Testis (tissue), 3 donors: ENCODE measurements around the gene GINS3. TPM values are rescaled to one million over a fixed set of nuclear protein-coding genes. Genes with fewer than 3 reads are reported as not detected.

ENCODE experiments used
- DNase-seq: peaks from one replicate; pipeline ENCODE4 v3.0.0-alpha.2; 2019
- H3K27ac ChIP-seq, 2 donors: fragments of 200-600 bp; sonication (generic); one replicate each; pipeline ENCODE4 v1.5.1; 2019
- H3K27me3 ChIP-seq: fragments of 200-600 bp; sonication (generic); one replicate; pipeline ENCODE4 v1.5.1; 2019
- H3K36me3 ChIP-seq: fragments of 200-600 bp; sonication (generic); one replicate; pipeline ENCODE4 v1.5.1; 2017; ENCODE audit warnings: low read depth; ENCODE audit errors: missing control alignments
- H3K4me1 ChIP-seq: fragments of 200-600 bp; sonication (generic); one replicate; pipeline ENCODE4 v1.5.1; 2019
- H3K4me3 ChIP-seq, 2 donors: fragments of 200-600 bp; sonication (generic); one replicate each; pipeline ENCODE4 v1.5.1; 2017 to 2019
- H3K9me3 ChIP-seq: fragments of 200-600 bp; sonication (generic); one replicate; pipeline ENCODE4 v1.5.1; 2017
- POLR2A ChIP-seq: fragments of 450-650 bp; IDR thresholded peaks from one replicate; pipeline ENCODE4 v1.6.1; 2017; ENCODE audit warnings: antibody characterized with exemption, mild to moderate bottlenecking, moderate library complexity
- WGBS, 2 donors: methylation state at CpG; one replicate each; pipeline ENCODE4 v1.1.5; 2018; 5-methylcytosine and 5-hydroxymethylcytosine counted together
- intact Hi-C: fragments of 100-400 bp; cut with DNase I; formaldehyde crosslinking; loops from one replicate; pipeline ENCODE4 v1.15.1; 2023; ENCODE audit warnings: low total_unique reads
- polyA plus RNA-seq: library from polyadenylated mRNA; stranded (reverse); fragments of 350-450 nt; fragmentation: Illumina TruSeq; extraction: RNeasy Lipid Tissue Mini Kit (QIAGEN cat#74804); gene quantifications from one replicate; pipeline ENCODE4 v1.2.3, GENCODE V29; 2014; ENCODE audit warnings: low read depth, low replicate concordance; ENCODE audit not compliant: insufficient read depth
- total RNA-seq, 2 donors: library from RNA; depleted of rRNA; stranded (reverse); fragments of >200 nt; gene quantifications; one replicate each; pipeline ENCODE4 v1.2.3, GENCODE V29; 2016
- TF ChIP-seq, protein P1 (sequence below), 3 experiments: fragments of 450-650 bp in 2 of 3; fragments of 200-600 bp in 1 of 3; sonication (generic) in 1 of 3; IDR thresholded peaks; one replicate each; pipeline ENCODE4 v1.5.1; 2016 to 2019; ENCODE audit warnings: antibody characterized with exemption in 3 of 3, mild to moderate bottlenecking in 2 of 3, moderate library complexity in 1 of 3

The GINS3 gene
- total and polyA plus RNA-seq, 3 donors from 2014 or later: 16.1 to 19.0 (median 16.7) TPM

GRCh38 chr16:58377932-58378331 lies 14.3 kb upstream of the GINS3 start:
- DNase-seq: no peak
- no peaks in the 10 kb centered on the region for H3K36me3 ChIP-seq
- H3K27ac ChIP-seq: no peak overlapping the region
- no peaks in the 10 kb centered on the region for H3K9me3 ChIP-seq
- TF ChIP-seq POLR2A: no peak
- TF ChIP-seq, protein P1, sequence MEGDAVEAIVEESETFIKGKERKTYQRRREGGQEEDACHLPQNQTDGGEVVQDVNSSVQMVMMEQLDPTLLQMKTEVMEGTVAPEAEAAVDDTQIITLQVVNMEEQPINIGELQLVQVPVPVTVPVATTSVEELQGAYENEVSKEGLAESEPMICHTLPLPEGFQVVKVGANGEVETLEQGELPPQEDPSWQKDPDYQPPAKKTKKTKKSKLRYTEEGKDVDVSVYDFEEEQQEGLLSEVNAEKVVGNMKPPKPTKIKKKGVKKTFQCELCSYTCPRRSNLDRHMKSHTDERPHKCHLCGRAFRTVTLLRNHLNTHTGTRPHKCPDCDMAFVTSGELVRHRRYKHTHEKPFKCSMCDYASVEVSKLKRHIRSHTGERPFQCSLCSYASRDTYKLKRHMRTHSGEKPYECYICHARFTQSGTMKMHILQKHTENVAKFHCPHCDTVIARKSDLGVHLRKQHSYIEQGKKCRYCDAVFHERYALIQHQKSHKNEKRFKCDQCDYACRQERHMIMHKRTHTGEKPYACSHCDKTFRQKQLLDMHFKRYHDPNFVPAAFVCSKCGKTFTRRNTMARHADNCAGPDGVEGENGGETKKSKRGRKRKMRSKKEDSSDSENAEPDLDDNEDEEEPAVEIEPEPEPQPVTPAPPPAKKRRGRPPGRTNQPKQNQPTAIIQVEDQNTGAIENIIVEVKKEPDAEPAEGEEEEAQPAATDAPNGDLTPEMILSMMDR (IDR thresholded peaks at IDR 0.05): no peak
- H3K27me3 ChIP-seq: no peaks in the 10 kb centered on the region
- intact Hi-C loops: no loop called here
- WGBS, 2 donors: 38 to 49% methylated on average over 4 of the region's 4 CpGs
- no peak overlapping the region for H3K4me3 ChIP-seq
- H3K4me1 ChIP-seq: no peaks in the 10 kb centered on the region

- Histone ChIP-seq H3K4me3 (no peak overlapping the region), H3K27me3 (no peaks in the 10 kb centered on the region), H3K27ac (no peak overlapping the region), H3K36me3 (no peaks in the 10 kb centered on the region), H3K9me3 (no peaks in the 10 kb centered on the region), H3K4me1 (no peaks in the 10 kb centered on the region)
- TF ChIP-seq, protein P1 (IDR thresholded peaks at IDR 0.05): no peak
- TF ChIP-seq POLR2A: no peak
- DNase-seq: no peak
- intact Hi-C loops: no loop called here
Observed at GRCh38 chr16:58378401-58378800, 13.9 kb upstream of the GINS3 start.

GRCh38 chr16:58379736-58380135 lies 12.5 kb upstream of the GINS3 start:
- Histone ChIP-seq H3K4me3 (no peak overlapping the region), H3K36me3 (no peaks in the 10 kb centered on the region), H3K4me1 (no peaks in the 10 kb centered on the region), H3K27me3 (no peaks in the 10 kb centered on the region), H3K27ac (no peak overlapping the region), H3K9me3 (no peaks in the 10 kb centered on the region)
- intact Hi-C loops: no loop called here
- no peak for DNase-seq
- WGBS, 2 donors: 86 to 94% methylated on average over 4 of the region's 4 CpGs
- TF ChIP-seq, protein P1 (IDR thresholded peaks at IDR 0.05): no peak
- TF ChIP-seq POLR2A: no peak

- no peak for TF ChIP-seq POLR2A
- TF ChIP-seq, protein P1 (IDR thresholded peaks at IDR 0.05): no peak
- no peaks in the 10 kb centered on the region for H3K36me3 ChIP-seq
- H3K27ac ChIP-seq: no peak overlapping the region
- H3K9me3 ChIP-seq: no peaks in the 10 kb centered on the region
- H3K27me3 ChIP-seq: no peaks in the 10 kb centered on the region
- no peak for DNase-seq
- WGBS, 2 donors: 82 to 97% methylated on average over 1 of the region's 1 CpG
- H3K4me3 ChIP-seq: no peak overlapping the region
- no peaks in the 10 kb centered on the region for H3K4me1 ChIP-seq
- intact Hi-C loops: no loop called here
Observed at GRCh38 chr16:58381661-58382060, 10.6 kb upstream of the GINS3 start.

DNA sequence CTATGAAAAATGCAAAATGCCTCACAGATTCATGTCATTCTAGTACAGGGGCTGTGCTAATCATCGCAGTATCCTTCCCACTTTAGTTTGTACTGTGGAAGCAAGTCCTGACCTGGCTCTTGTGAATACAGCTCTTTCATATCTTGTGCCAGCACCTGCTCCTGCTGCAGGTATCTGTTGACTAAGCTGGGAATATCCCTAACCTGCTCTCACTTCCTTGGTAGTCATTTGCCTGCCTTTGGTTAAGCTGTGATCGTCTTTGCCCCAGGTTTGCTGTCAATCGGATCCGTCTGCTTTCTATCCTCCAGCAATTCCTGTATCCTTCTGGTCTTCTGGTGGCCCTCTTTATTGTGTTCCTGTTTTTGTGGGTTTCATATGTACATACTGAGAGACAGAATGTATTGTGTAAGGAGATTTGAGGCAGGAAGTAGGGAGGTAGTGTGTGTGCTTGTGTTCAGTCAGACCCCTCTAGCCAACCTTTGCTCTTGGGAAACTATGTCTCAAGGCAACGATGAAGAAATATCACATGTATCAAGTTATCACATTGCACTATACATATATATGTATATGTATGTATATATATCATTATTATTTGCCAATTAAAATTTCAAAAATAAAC lies 7.7 kb upstream of the GINS3 start:
- WGBS, 2 donors: 84 to 85% methylated on average over 5 of the region's 5 CpGs
- no peaks in the 10 kb centered on the region for H3K4me1 ChIP-seq
- H3K27ac ChIP-seq: no peak overlapping the region
- TF ChIP-seq, protein P1 (IDR thresholded peaks at IDR 0.05): no peak
- no peak for TF ChIP-seq POLR2A
- H3K27me3 ChIP-seq: no peaks in the 10 kb centered on the region
- intact Hi-C loops: no loop called here
- H3K36me3 ChIP-seq: no peaks in the 10 kb centered on the region
- H3K9me3 ChIP-seq: no peaks in the 10 kb centered on the region
- DNase-seq: no peak
- no peak overlapping the region for H3K4me3 ChIP-seq
